ENCODE results near the gene OTUD7B. TPM values are rescaled to one million over a fixed set of nuclear protein-coding genes. Genes with fewer than 3 reads are reported as not detected.

The OTUD7B gene
- total RNA-seq, 1 experiment from 2014 or later, result 13.3 TPM

DNA sequence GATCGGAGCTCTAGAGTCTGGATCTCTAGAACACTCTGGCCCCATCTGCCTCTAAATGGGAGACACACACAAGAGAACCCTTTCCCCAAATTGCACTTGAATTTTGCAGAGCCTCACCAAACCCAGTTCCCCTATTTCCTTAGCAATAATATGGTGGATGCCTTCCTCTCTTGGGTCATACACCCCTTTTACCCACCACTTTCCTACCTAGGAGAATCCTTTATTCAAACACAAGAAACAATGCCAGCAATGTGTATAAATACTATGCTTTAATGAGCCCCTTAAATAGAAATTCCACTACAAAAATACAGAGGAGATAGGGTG, 82.2 kb downstream of the OTUD7B start:
- peak overlapping the region; percentile 72 for H3K27ac ChIP-seq
- peaks cover 10% of the 10 kb centered on the region; the same call in 1 of the 2 replicates for H3K4me1 ChIP-seq
- H3K27me3 ChIP-seq, result no peaks in the 10 kb centered on the region
- no peak for DNase-seq
- no peaks in the 10 kb centered on the region for H3K9me3 ChIP-seq (replicated peaks)
- peaks cover 35% of the 10 kb centered on the region for H3K36me3 ChIP-seq
- peak overlapping the region; percentile 77 for H3K4me3 ChIP-seq

DNA sequence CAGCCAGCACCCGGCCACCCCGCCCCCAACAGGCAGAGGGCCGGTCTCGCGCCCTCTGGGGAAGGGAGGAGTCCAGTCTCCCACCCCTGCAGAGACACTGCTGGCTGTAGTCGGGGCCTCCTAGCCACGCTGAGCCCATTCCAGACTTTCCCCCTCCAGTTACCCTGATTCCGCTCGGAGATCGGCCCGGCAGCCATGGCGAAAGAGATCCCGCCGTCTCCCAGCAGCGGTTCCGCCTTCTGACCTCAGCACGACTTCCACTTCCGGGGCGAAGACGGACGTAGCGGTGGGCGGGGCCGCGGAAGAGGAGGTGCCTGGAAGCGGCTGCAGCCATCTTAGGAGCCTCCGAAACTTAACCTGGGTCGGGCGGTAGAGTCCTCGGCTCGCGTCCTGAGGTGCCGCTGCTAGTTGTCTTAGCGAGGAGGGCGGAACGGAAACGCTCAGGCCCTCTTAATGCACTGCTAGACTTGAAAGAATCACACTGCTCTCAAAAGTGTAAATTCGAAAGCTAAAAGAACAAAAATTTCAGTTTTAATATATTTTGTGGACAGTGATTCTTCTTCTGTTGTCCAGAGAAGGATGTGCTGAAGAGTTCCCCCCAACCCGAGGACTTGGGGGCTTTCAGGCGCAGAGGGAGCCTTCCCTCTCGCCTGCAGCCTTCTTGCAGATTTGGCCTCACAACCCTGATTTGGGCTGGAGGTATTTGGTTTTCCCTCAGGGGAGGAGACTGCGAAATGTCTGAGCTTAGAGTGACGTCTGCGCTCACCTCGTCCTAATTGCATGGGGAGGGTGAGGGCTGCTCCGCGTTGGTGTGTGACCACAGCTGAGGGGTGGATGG, 82.7 kb downstream of the OTUD7B start, which contains the start of gene SF3B4:
Gene SF3B4 (minus strand): TSS at position 241 of the 838 bp plus-strand sequence. CDS start 44 bp downstream, at position 197.
- H3K27ac ChIP-seq, result peak within 1 kb of the TSS; percentile 72

DNA sequence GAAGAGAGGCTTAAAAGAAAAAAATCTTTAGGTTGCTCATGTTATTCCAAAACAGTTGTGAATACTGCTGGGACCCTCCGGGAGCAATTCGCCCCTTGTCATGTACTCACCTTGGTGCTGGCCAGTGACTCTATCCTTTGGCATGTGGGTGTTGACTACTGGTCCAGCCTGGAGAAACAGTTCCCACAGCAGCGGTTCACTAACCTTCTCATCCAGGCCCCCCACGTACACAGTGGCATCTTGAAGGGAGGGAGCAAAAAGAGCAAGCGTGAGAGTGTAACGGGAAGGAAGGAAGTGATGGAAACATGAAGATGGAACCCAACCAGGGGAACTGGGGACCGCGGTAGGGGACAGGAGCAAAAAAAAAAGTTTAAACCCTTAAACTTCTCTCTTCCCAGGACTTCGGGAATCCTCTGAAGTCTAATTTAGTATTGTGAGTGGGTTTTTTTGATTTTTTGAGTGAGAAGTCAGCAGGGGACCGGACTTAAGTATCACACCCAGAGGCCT, 83.4 kb downstream of the OTUD7B start:
- peak overlapping the region; percentile 72 for H3K27ac ChIP-seq
- H3K36me3 ChIP-seq, result peaks cover 46% of the 10 kb centered on the region
- peaks cover 10% of the 10 kb centered on the region; the same call in 1 of the 2 replicates for H3K4me1 ChIP-seq
- no peak for DNase-seq
- H3K27me3 ChIP-seq, result no peaks in the 10 kb centered on the region
- peak overlapping the region; percentile 77 for H3K4me3 ChIP-seq
- H3K9me3 ChIP-seq (replicated peaks), result no peaks in the 10 kb centered on the region

More for the DNA sequence above, 82.7 kb downstream of the OTUD7B start, which contains the start of gene SF3B4:
- Histone ChIP-seq H3K4me3 (peak within 1 kb of the TSS; percentile 77), H3K9me3 (replicated peaks) (no peaks in the 10 kb centered on the region), H3K27me3 (no peaks in the 10 kb centered on the region), H3K36me3 (peaks cover 41% of the 10 kb centered on the region), H3K4me1 (peaks cover 10% of the 10 kb centered on the region; the same call in 1 of the 2 replicates)
- peak; percentile 92 to 93 for DNase-seq

DNA sequence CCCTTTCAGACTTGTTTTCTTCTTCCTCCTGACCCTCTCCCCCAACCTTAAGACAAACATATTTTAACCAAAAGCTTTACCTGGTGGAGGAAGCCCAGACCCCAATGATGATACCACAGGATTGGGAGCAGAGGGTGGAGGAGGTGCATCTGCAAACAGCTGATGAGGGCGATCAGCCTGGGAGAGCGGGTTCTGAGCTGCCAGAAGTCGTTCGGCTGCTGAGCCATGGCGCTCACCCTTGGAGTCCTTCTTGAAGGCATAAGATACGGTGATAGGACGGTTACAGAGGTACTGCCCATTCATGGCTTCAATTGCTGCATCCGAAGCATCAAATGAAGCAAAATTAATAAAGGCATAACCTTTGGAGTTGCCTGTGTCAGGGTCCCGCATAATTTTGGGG, 84.2 kb downstream of the OTUD7B start:
- H3K4me1 ChIP-seq, result peaks cover 10% of the 10 kb centered on the region; the same call in 1 of the 2 replicates
- peaks cover 46% of the 10 kb centered on the region for H3K36me3 ChIP-seq
- no peak overlapping the region for H3K27ac ChIP-seq
- peak overlapping the region; percentile 77 for H3K4me3 ChIP-seq
- no peaks in the 10 kb centered on the region for H3K9me3 ChIP-seq (replicated peaks)
- no peak for DNase-seq
- no peaks in the 10 kb centered on the region for H3K27me3 ChIP-seq

DNA sequence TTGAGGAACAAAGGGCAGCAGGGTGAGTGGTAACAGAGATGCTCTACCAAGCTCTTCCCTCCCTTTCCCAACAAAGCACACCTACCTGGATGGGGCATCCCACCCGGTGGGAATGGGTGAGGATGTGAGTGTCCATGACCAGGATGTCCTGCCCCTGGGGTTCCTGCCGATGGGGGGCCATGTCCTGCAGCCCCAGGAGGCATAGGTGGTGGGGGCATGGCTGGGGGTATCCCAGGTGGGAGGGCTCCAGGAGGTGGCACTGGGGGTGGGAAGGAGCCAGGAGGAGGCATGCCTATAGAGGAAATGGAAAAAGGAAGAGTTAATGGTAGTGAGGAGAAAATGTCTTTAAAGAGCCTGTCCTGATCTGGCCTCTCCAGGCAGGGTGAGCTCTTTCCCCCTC, 84.8 kb downstream of the OTUD7B start:
- H3K36me3 ChIP-seq, result peaks cover 46% of the 10 kb centered on the region
- H3K27ac ChIP-seq, result no peak overlapping the region
- no peaks in the 10 kb centered on the region for H3K9me3 ChIP-seq (replicated peaks)
- no peak overlapping the region for H3K4me3 ChIP-seq
- H3K27me3 ChIP-seq, result no peaks in the 10 kb centered on the region
- DNase-seq, result no peak
- peaks cover 10% of the 10 kb centered on the region; the same call in 1 of the 2 replicates for H3K4me1 ChIP-seq

DNA sequence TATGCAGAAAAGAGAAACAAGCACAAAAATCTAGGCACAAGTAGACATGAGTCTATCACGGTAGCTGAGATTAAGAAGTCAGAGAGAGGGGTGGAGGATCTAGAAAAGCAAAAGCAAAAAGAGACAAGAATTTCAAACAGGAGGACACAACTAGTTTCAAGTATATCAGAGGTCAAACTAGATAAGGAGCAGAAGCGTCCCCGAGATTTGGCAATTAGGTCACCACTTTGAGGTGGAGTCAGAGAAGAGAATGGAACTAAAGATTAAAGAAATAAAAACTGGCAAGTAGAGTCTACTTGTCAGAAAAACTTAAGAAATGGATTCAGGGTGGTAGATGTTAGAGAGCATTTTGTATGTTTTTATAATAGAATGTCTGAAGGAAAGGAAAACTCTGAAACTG, 85.2 kb downstream of the OTUD7B start:
- no peak for DNase-seq
- H3K27me3 ChIP-seq, result no peaks in the 10 kb centered on the region
- peaks cover 46% of the 10 kb centered on the region for H3K36me3 ChIP-seq
- no peak overlapping the region for H3K27ac ChIP-seq
- H3K4me1 ChIP-seq, result peaks cover 10% of the 10 kb centered on the region; the same call in 1 of the 2 replicates
- no peaks in the 10 kb centered on the region for H3K9me3 ChIP-seq (replicated peaks)
- H3K4me3 ChIP-seq, result no peak overlapping the region

DNA sequence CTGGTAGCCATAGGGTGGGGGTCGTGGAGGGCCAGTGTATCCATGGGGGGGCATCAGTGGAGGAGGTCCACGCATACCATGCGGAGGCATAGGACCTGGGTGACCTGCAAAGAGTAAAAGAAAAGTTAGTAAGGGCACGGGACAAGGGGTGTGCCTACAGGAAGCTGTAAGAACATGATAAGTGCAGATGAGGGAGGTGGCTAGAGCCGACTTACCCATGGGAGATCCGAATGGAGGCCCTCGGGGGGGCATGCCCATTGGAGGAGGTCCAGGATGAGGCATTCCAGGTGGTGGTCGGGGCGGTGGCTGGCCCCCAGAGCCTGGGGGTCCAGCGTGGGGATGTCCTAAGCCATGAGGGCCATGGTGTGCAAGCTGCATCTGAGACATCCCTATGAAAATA, 86.9 kb downstream of the OTUD7B start:
- DNase-seq, result no peak

DNA sequence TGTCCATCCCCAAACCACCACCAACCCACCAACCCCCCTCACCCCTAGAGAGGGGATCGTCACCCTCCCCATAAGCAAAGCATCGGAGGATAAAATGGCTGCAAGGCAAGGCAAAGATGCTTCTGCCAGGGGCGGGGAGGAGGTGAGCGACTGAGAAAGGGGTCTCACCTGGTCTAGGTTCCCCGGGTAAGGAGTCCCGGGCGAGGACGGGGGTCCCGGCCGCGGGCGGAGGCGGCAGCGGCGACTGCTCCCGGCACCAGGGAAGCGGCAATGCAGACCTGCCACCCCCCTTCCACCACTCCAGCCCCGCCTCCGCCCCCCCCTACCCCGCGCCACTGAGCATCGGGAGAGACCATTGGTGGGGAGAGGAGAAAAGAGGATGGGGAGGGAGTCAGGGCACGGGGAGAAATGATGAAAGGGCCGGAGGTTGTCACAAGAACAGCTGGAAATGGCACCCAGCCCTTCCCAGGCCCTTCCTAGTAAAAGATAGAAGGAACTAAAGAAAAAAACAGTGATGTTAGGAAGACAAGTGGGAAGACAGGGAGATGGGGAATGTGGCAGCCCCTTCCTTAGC, 92.9 kb downstream of the OTUD7B start, which contains the start of gene SV2A:
Gene SV2A (minus strand): TSS at position 274 of the 574 bp plus-strand sequence. CDS start 4,004 bp downstream, outside the sequence.
- Histone ChIP-seq H3K9me3 (replicated peaks) (no peaks in the 10 kb centered on the region), H3K36me3 (peaks cover 3% of the 10 kb centered on the region), H3K27ac (no peak within 1 kb of the TSS), H3K27me3 (no peaks in the 10 kb centered on the region), H3K4me1 (peaks cover 12% of the 10 kb centered on the region), H3K4me3 (peak within 1 kb of the TSS; percentile 83)
- DNase-seq, result peak; percentile 70 to 76

More for the DNA sequence above, 86.9 kb downstream of the OTUD7B start:
- Histone ChIP-seq H3K4me3 (no peak overlapping the region), H3K27ac (no peak overlapping the region), H3K36me3 (peaks cover 46% of the 10 kb centered on the region), H3K9me3 (replicated peaks) (no peaks in the 10 kb centered on the region), H3K27me3 (no peaks in the 10 kb centered on the region), H3K4me1 (peaks cover 8% of the 10 kb centered on the region; the same call in 1 of the 2 replicates)

DNA sequence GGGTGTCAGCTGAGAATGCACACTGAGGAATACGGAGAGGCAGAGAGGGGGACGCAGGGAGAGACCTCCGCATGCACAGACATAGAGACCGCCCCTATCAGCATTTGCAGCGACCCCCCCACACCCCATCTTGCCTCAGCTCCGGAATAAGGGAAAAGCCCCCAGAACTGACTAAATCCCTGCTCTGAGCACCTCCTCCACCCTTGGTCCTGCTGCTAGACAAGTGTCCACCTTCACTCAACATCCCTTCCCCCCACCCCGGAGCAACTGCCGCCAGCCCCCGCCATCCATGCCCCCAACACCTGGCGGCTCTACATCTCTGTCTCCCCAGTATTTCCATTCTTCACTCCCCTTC, 93.7 kb downstream of the OTUD7B start:
- Histone ChIP-seq H3K4me3 (peak overlapping the region; percentile 83), H3K4me1 (peaks cover 12% of the 10 kb centered on the region), H3K36me3 (no peaks in the 10 kb centered on the region), H3K9me3 (replicated peaks) (no peaks in the 10 kb centered on the region), H3K27me3 (no peaks in the 10 kb centered on the region), H3K27ac (no peak overlapping the region)
- DNase-seq, result no peak

DNA sequence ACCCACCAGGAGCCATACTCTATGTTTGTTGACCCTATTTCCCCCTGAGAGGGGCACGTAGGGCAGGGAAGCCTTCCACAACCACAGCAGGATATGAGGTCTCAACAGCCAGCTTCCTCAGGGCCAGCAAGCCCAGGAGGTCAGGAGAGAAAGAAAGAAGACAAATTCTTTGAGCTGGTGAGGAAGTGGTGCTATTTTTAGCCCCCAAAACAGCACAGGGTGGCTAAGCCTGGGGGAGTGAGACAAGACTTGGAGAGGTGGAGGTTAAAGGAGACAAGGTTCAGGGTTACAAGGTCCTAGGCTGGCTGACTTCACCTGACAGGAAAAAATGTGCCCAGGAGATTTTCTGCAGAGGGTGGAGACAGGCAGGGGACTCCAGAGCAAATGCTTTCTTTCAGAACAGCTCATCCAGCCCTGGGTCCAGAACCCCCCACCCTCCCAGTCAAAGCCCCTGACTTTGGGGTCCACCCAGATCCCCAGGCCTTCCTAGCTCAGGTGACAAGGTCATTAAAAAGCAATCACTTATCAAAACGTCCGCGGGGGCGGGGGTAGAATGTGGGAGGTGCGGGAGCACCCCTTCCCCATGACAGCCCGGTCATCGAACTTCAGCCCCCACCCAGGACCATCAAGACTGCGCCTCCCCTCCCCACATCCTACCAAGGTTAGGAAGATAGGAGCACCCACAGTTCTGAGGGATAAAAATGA, 94.2 kb downstream of the OTUD7B start:
- Histone ChIP-seq H3K4me1 (peaks cover 12% of the 10 kb centered on the region), H3K9me3 (replicated peaks) (no peaks in the 10 kb centered on the region), H3K36me3 (no peaks in the 10 kb centered on the region), H3K27ac (no peak overlapping the region), H3K4me3 (peak overlapping the region; percentile 83), H3K27me3 (no peaks in the 10 kb centered on the region)
- DNase-seq, result no peak

DNA sequence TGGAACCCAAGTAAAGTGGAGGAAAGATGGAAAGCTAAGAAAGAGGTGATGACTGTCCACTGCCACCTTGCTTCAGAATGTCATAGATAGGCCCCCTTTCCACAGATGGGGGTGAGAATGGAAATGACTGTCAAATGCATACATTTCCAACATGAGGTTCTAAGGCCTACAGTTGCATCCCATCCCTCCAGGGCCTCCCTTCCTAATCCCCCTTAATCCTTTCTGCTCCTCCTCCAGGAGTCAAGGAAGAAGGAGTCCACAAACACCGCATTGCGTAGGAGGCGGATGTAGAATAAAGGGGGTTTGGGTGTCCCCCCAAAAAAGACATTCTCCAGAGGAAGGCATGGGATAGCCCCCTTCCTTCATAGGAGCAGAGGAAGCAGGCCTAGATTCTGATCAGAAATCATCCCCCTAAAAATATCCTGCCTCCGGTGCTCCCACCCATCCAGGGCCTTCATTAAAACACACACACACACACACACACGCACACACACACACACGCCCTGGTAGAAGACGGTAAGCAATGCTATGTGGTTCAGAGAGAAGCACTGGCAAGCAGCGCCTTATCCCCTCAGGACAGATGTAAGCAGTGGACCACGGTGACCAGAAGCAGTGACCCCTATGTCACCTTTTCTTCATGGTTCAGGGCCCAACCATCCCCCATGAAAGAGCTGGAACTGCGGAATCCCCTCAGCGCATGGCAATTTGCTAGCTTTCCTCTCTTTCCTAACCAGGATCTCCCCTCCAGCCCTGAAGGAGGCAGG, 94.9 kb downstream of the OTUD7B start:
- Histone ChIP-seq H3K4me3 (no peak overlapping the region), H3K4me1 (peaks cover 12% of the 10 kb centered on the region), H3K27me3 (no peaks in the 10 kb centered on the region), H3K27ac (no peak overlapping the region), H3K36me3 (no peaks in the 10 kb centered on the region), H3K9me3 (replicated peaks) (no peaks in the 10 kb centered on the region)
- DNase-seq, result no peak

DNA sequence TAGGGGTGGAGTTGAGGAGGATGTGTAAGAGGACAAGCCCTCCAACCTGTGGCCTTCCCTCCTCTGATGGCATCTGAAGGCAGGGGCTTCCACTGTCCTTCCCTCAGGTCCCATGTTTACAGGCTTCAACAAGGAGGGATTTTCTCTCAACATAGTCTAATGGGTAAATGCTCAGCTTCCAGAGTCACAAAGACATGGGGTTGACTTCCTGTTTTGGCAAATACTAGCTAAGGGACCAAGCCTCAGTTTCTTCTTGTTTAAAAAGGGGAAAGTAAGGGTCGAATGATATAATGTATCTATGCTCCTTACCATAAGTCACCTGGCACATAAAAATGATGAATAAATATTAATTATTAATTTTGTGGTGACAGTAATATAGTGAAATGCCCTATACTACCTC, 96.0 kb downstream of the OTUD7B start:
- H3K27me3 ChIP-seq, result no peaks in the 10 kb centered on the region
- H3K4me1 ChIP-seq, result peaks cover 12% of the 10 kb centered on the region
- H3K36me3 ChIP-seq, result no peaks in the 10 kb centered on the region
- H3K9me3 ChIP-seq (replicated peaks), result no peaks in the 10 kb centered on the region
- DNase-seq, result no peak
- H3K4me3 ChIP-seq, result no peak overlapping the region
- H3K27ac ChIP-seq, result no peak overlapping the region

DNA sequence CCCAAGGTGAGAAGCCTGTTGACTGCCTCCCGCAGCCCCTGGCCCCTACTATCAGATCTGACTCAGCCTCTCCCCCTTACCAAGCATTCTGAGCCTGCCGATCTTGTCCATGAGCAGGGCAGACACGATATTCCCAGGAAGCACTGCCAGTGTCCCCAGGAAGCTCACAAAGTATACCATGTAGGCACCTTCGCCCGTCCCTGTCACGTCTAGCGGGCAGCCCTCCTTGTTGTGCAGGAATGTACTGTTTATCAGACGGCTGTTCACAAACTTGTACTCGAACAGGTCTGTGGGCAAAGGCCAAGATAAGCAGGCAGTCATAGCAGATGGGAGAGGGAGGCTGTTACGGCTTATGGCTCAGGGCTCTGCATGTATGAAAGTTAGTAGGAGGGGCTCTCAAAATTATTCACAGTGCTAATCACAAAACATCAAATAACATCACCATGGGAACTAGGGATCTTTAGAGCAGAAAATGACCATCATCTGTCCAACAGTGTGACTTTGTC, 103.9 kb downstream of the OTUD7B start:
- Histone ChIP-seq H3K4me1 (no peaks in the 10 kb centered on the region), H3K27me3 (no peaks in the 10 kb centered on the region), H3K36me3 (no peaks in the 10 kb centered on the region), H3K27ac (no peak overlapping the region), H3K4me3 (no peak overlapping the region), H3K9me3 (replicated peaks) (no peaks in the 10 kb centered on the region)
- no peak for DNase-seq

Measured in SJCRH30 (cell line).